Natural killer cell (primary cell): ENCODE data around the gene RAMACL. TPM values are rescaled to one million over a fixed set of nuclear protein-coding genes. Genes with fewer than 3 reads are reported as not detected.
"Not testable (repeated sequence)": the region's sequence is repeated elsewhere in the genome, so short reads cannot be mapped to it uniquely, and the experiment has no call there.

ENCODE experiments used
- ATAC-seq, 3 donors: fragments of 150-1000 bp in 2 of 3; fragments of 200-7000 bp in 1 of 3; cut with Tn5 transposase; 1 replicate in 1 of 3; 2 replicates in 2 of 3; pipeline ENCODE4 v1.10.0; 2021; ENCODE audit warnings: mild to moderate bottlenecking in 2 of 3, moderate library complexity in 2 of 3
- DNase-seq, 2 donors: peaks; one replicate each; pipeline versions ENCODE4 v3.0.0 to v3.0.0-alpha.2; 2013 to 2021; ENCODE audit warnings: mixed read lengths in 1 of 2
- H3K27ac ChIP-seq: one replicate; pipeline ENCODE4 v1.5.1; 2013; ENCODE audit warnings: mild to moderate bottlenecking, low read length
- H3K27me3 ChIP-seq: one replicate; pipeline ENCODE4 v1.6.1; 2013; ENCODE audit warnings: low read length; ENCODE audit not compliant: control insufficient read depth, insufficient read depth
- H3K36me3 ChIP-seq: one replicate; pipeline ENCODE4 v1.6.1; 2013; ENCODE audit warnings: low read length; ENCODE audit not compliant: control insufficient read depth, insufficient read depth
- H3K4me1 ChIP-seq: one replicate; pipeline ENCODE4 v1.6.1; 2013; ENCODE audit warnings: low read length; ENCODE audit not compliant: control insufficient read depth, insufficient read depth
- H3K4me3 ChIP-seq: one replicate; pipeline ENCODE4 v1.5.1; 2013; ENCODE audit warnings: low read length
- H3K9me3 ChIP-seq: one replicate; pipeline ENCODE4 v1.6.1; 2013; ENCODE audit warnings: low read length; ENCODE audit not compliant: control insufficient read depth, insufficient read depth
- H3K27ac Mint-ChIP-seq, 2 donors: one replicate each; pipeline ENCODE4 v1.8.0; 2022; ENCODE audit warnings: mild to moderate bottlenecking in 2 of 2, mixed read lengths in 2 of 2, moderate library complexity in 1 of 2
- H3K27me3 Mint-ChIP-seq, 2 donors: one replicate each; pipeline ENCODE4 v1.8.0; 2022; ENCODE audit warnings: low read depth in 2 of 2, mixed read lengths in 2 of 2
- H3K36me3 Mint-ChIP-seq: one replicate; pipeline ENCODE4 v1.8.0; 2022; ENCODE audit warnings: mixed read lengths
- H3K4me1 Mint-ChIP-seq, 2 donors: one replicate each; pipeline ENCODE4 v1.8.0; 2022; ENCODE audit warnings: mixed read lengths in 2 of 2
- H3K4me3 Mint-ChIP-seq: one replicate; pipeline ENCODE4 v1.8.0; 2022; ENCODE audit warnings: mild to moderate bottlenecking, moderate library complexity, mixed read lengths
- H3K9me3 Mint-ChIP-seq, 2 donors: one replicate each; pipeline ENCODE4 v1.8.0; 2022; ENCODE audit warnings: mixed read lengths in 2 of 2
- WGBS: methylation state at CpG from one replicate; pipeline ENCODE4 v1.1.7; 2013; ENCODE audit warnings: missing lambda C conversion rate; ENCODE audit not compliant: insufficient coverage; 5-methylcytosine and 5-hydroxymethylcytosine counted together
- intact Hi-C: fragments of 100-400 bp; cut with micrococcal nuclease; formaldehyde crosslinking; loops from one replicate; pipeline ENCODE4 v1.14.2; 2022
- total RNA-seq, 4 donors: library from RNA; stranded (reverse); fragments of 120-200 nt in 1 of 4; gene quantifications; one replicate each; pipeline versions ENCODE4 v1.2.3 to v1.2.4, GENCODE V29; 2013 to 2022
- TF ChIP-seq, protein P1 (sequence below): fragments of 200-600 bp; IDR thresholded peaks from one replicate; pipeline ENCODE4 v1.8.0; 2022; ENCODE audit warnings: antibody characterized with exemption

The RAMACL gene
- total RNA-seq, 3 donors from 2014 or later (not counting 1 experiment from before 2014, with no cell fraction given) = 0.68 to 5.6 (median 1.1) TPM

DNA sequence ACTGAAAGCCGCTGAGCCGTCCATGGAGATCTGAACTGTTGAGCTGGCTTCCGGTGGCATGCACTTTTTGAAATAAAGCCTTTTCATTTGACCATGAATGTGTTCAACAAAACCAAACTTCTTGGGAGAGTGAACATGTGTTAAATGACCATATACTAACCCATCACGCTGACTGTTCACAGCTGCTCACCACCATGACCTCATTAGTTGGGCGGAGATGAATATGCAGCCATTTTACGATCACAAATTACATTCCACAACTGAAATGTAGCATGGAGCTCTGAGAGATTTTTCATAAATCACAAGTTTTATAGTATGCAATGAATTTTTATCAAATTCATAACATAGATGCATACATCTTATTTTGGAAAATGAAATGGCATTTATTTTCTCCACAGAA lies 4.2 kb downstream of the RAMACL start:
- no peaks in the 10 kb centered on the region for H3K27me3 Mint-ChIP-seq
- Histone ChIP-seq H3K27me3 (no peaks in the 10 kb centered on the region), H3K36me3 (no peaks in the 10 kb centered on the region), H3K9me3 (no peaks in the 10 kb centered on the region), H3K4me3 (no peak overlapping the region), H3K4me1 (peaks cover 5% of the 10 kb centered on the region), H3K27ac (no peak overlapping the region)
- no peak overlapping the region for H3K27ac Mint-ChIP-seq
- intact Hi-C loops = no loop called here
- DNase-seq = no peak
- ATAC-seq = no peak
- peaks cover 0 to 6% of the 10 kb centered on the region in 2 donors for H3K4me1 Mint-ChIP-seq
- no peaks in the 10 kb centered on the region for H3K36me3 Mint-ChIP-seq
- no peak overlapping the region for H3K4me3 Mint-ChIP-seq
- no peaks in the 10 kb centered on the region for H3K9me3 Mint-ChIP-seq
- WGBS = 89% methylated on average over 6 of the region's 6 CpGs
- TF ChIP-seq, protein P1, sequence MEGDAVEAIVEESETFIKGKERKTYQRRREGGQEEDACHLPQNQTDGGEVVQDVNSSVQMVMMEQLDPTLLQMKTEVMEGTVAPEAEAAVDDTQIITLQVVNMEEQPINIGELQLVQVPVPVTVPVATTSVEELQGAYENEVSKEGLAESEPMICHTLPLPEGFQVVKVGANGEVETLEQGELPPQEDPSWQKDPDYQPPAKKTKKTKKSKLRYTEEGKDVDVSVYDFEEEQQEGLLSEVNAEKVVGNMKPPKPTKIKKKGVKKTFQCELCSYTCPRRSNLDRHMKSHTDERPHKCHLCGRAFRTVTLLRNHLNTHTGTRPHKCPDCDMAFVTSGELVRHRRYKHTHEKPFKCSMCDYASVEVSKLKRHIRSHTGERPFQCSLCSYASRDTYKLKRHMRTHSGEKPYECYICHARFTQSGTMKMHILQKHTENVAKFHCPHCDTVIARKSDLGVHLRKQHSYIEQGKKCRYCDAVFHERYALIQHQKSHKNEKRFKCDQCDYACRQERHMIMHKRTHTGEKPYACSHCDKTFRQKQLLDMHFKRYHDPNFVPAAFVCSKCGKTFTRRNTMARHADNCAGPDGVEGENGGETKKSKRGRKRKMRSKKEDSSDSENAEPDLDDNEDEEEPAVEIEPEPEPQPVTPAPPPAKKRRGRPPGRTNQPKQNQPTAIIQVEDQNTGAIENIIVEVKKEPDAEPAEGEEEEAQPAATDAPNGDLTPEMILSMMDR = no peak

DNA sequence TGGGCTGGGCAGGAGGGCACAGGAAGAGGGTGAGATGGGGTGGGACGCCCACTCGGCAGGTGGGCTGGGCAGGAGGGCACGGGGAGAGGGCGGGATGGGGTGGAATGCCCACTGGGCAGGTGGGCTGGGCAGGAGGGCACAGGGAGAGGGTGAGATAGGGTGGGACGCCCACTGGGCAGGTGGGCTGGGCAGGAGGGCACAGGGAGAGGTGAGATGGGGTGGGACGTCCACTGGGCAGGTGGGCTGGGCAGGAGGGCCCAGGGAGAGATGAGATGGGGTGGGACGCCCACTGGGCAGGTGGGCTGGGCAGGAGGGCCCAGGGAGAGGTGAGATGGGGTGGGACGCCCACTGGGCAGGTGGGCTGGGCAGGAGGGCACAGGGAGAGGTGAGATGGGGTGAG lies 4.7 kb downstream of the RAMACL start:
- H3K9me3 ChIP-seq, H3K4me1 ChIP-seq, H3K4me1 Mint-ChIP-seq, H3K27me3 ChIP-seq, H3K36me3 Mint-ChIP-seq, H3K9me3 Mint-ChIP-seq, H3K27ac ChIP-seq, intact Hi-C loops, H3K27ac Mint-ChIP-seq, H3K4me3 Mint-ChIP-seq, H3K36me3 ChIP-seq, H3K4me3 ChIP-seq, DNase-seq, H3K27me3 Mint-ChIP-seq, ATAC-seq: not testable (repeated sequence)
- 94% methylated on average over 8 of the region's 8 CpGs for WGBS

DNA sequence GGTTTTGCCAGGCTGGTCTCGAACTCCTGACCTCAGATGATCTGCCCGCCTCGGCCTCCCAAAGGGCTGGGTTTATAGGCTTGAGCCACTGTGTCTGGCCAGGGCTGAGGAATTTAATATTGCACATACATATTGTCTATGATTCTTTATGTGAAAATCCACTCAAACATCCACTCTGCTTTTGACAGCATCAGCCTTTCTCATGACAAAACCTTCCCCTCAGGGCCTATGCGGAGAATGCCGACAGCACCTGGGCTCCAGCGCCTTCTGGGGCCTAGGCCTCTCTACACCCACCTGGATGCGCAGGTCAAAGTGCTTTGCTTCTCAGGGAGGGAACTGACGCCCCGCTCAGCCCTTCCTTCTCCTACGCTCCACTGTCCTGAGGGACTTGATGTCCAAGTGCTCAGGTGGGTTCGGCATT lies 5.4 kb downstream of the RAMACL start:
- no peaks in the 10 kb centered on the region for H3K9me3 ChIP-seq
- DNase-seq (no peak), ATAC-seq (no peak)
- Mint-ChIP-seq H3K27ac (no peak overlapping the region), H3K4me1 (no peaks in the 10 kb centered on the region), H3K9me3 (peaks cover 3 to 5% of the 10 kb centered on the region in 2 donors), H3K4me3 (no peak overlapping the region), H3K36me3 (no peaks in the 10 kb centered on the region), H3K27me3 (no peaks in the 10 kb centered on the region)
- intact Hi-C loops = no loop called here
- no peaks in the 10 kb centered on the region for H3K27me3 ChIP-seq
- H3K27ac ChIP-seq = no peak overlapping the region
- H3K4me3 ChIP-seq = no peak overlapping the region
- TF ChIP-seq, protein P1 = no peak
- no peaks in the 10 kb centered on the region for H3K4me1 ChIP-seq
- H3K36me3 ChIP-seq = no peaks in the 10 kb centered on the region
- WGBS = 93% methylated on average over 11 of the region's 11 CpGs

DNA sequence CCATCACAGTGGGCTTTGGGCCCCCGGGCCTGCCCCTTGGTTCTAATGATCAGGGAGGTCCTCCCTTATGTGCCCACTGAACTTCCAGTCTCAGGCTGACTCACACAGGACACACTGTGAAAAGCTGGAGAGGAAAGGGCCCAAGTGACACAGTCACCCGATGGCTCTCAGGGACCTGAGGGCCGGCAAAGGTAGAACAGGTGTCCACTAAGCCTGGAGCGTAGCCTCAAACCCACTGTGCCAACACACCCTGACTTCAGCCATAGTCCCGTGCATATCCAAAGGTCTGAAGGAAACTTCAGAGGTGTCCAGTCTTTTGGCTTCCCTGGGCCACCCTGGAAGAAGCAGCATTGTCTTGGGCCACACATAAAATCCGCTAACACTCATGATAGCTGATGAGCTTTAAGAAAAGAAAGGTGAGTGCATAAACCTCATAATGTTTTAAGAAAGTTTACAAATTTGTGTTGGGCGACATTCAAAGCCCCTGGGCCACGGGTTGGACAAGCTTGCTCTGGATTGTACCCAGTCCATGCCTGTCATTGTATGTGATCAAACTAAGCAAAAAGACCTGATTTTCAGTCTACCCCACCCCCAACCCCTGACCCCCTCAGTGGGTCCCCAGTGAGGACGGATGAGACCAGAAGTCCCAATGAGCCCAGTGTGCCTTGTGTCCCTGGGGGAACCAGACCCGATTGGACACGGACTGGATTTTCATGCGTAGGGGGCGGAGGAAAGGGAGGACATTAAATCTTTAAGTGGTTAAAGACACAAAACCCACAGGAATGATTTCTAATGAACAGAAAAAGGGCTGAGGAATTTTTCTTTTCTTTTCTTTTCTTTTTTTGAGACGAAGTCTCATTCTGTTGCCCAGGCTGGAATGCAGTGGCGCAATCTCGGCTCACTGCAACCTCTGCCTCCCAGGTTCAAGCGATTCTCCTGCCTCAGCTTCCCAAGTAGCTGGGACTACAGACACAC lies 6.1 kb downstream of the RAMACL start:
- H3K4me3 ChIP-seq = no peak overlapping the region
- 90% methylated on average over 17 of the region's 17 CpGs for WGBS

More for the DNA sequence above, 6.1 kb downstream of the RAMACL start:
- H3K36me3 Mint-ChIP-seq = no peaks in the 10 kb centered on the region
- H3K9me3 Mint-ChIP-seq = peaks cover 3 to 6% of the 10 kb centered on the region in 2 donors
- no peaks in the 10 kb centered on the region for H3K4me1 Mint-ChIP-seq
- H3K27me3 Mint-ChIP-seq = no peaks in the 10 kb centered on the region
- TF ChIP-seq, protein P1 = no peak
- H3K4me1 ChIP-seq = no peaks in the 10 kb centered on the region
- H3K36me3 ChIP-seq = no peaks in the 10 kb centered on the region
- no peaks in the 10 kb centered on the region for H3K27me3 ChIP-seq
- H3K9me3 ChIP-seq = no peaks in the 10 kb centered on the region
- no peak overlapping the region for H3K27ac ChIP-seq
- ATAC-seq (no peak), DNase-seq (no peak)
- H3K4me3 Mint-ChIP-seq = no peak overlapping the region
- intact Hi-C loops = no loop called here
- H3K27ac Mint-ChIP-seq = no peak overlapping the region
